Astrocyte (in vitro differentiated cells and primary cell): ENCODE measurements around the gene FAM193B.

ENCODE experiments used
- CTCF ChIP-seq: IDR thresholded peaks from 2 replicates; pipeline ENCODE4 v1.5.1; 2011; ENCODE audit warnings: low read depth, mild to moderate bottlenecking, inconsistent platforms, low read length, moderate library complexity; ENCODE audit not compliant: insufficient read depth
- EZH2 ChIP-seq: IDR thresholded peaks from 2 replicates; pipeline ENCODE4 v1.6.1; 2012; ENCODE audit warnings: mild to moderate bottlenecking, low read length, inconsistent platforms; ENCODE audit not compliant: insufficient read depth

GRCh38 chr5:177591690-177592009 lies 37.3 kb upstream of the FAM193B start:
- TF ChIP-seq CTCF (no peak), EZH2 (no peak)
